Measurements from ENCODE around the gene SINHCAF. TPM values are rescaled to one million over a fixed set of nuclear protein-coding genes. Genes with fewer than 3 reads are reported as not detected.
A peak's percentile ranks its signal among the peaks of the same experiment; 100 is the strongest.

SINHCAF gene
- total and polyA plus RNA-seq, 9 of the 15 experiments (the other 6 are each of a cell fraction or from before 2014, with no cell fraction given): 73.2 to 185 (median 110) TPM

- Histone ChIP-seq H3K4me3 (no peak overlapping the region), H3K79me2 (ENCODE audit: control insufficient read depth, insufficient read depth, low read length) (no peaks in the 10 kb centered on the region), H3K27me3 (ENCODE audit: control insufficient read depth in 2 of 2, insufficient read depth in 2 of 2, low read length in 2 of 2) (peaks cover 18 to 33% of the 10 kb centered on the region in 2 experiments), H3K9ac (ENCODE audit: insufficient read depth in 1 of 2, low read depth in 2 of 2, low read length in 2 of 2) (no peak overlapping the region), H3K36me3 (ENCODE audit: control insufficient read depth, insufficient read depth, low read length) (no peaks in the 10 kb centered on the region), H3K4me1 (replicated peaks in 1 of 2; ENCODE audit: control insufficient read depth in 2 of 2, insufficient read depth in 2 of 2, low read length in 2 of 2) (no peaks in the 10 kb centered on the region; a peak in 1 of 5 replicates), H2AFZ (ENCODE audit: low read depth, low read length) (no peak overlapping the region), H4K20me1 (replicated peaks; ENCODE audit: control insufficient read depth, insufficient read depth, low read length) (no peaks in the 10 kb centered on the region), H3K27ac (ENCODE audit: extremely low read depth, low read depth, low read length) (no peak overlapping the region), H3K9me1 (ENCODE audit: control insufficient read depth, insufficient read depth, low read length) (no peaks in the 10 kb centered on the region), H3K4me2 (ENCODE audit: insufficient read depth, low read length) (no peak overlapping the region), H3K9me3 (replicated peaks; ENCODE audit: control insufficient read depth, insufficient read depth, low read depth, low read length) (no peaks in the 10 kb centered on the region)
- ATAC-seq (no peak), FAIRE-seq (no peak), DNase-seq (ENCODE audit: extremely low read depth in 1 of 4, low spot score in 3 of 4) (no peak)
- ChIA-PET CTCF (ENCODE audit: low intra/inter-chr PET ratio) (no interaction called here), POLR2A (interaction anchor here (0.9 kb wide), 1 partner anchor 16 kb away, joined by 3 read pairs; the partner anchor contains the start of gene SINHCAF)
- 25% methylated on average over 1 of the region's 1 CpG for WGBS (ENCODE audit: insufficient coverage, low coverage, missing lambda C conversion rate)
- BruUV-seq (replicated peaks): no TSS peak
- in situ Hi-C loops (cut with MboI): no loop called here
- TF ChIP-seq ZNF57 (CRISPR knock-in tag; IDR thresholded peaks at IDR 0.05): no peak
- no peak for TF ChIP-seq ZNF354B (CRISPR knock-in tag; IDR thresholded peaks at IDR 0.05)
- no peak for TF ChIP-seq NR4A1 (CRISPR knock-in tag; IDR thresholded peaks at IDR 0.05)
- TF ChIP-seq NR4A1 (tag; IDR thresholded peaks at IDR 0.05): no peak
- no peak for TF ChIP-seq YBX1 (IDR thresholded peaks at IDR 0.05)
- intact Hi-C loops (cut with micrococcal nuclease): no loop called here
These were observed 16.3 kb upstream of the SINHCAF start for GRCh38 chr12:31342286-31342685.

GRCh38 chr12:31339831-31340622, 14.1 kb upstream of the SINHCAF start:
- Histone ChIP-seq H3K36me3 (ENCODE audit: control insufficient read depth, insufficient read depth, low read length) (no peaks in the 10 kb centered on the region), H3K79me2 (ENCODE audit: control insufficient read depth, insufficient read depth, low read length) (no peaks in the 10 kb centered on the region), H3K9ac (ENCODE audit: insufficient read depth in 1 of 2, low read depth in 2 of 2, low read length in 2 of 2) (no peak overlapping the region), H3K4me1 (replicated peaks in 1 of 2; ENCODE audit: control insufficient read depth in 2 of 2, insufficient read depth in 2 of 2, low read length in 2 of 2) (no peaks in the 10 kb centered on the region; a peak in 1 of 5 replicates), H2AFZ (ENCODE audit: low read depth, low read length) (no peak overlapping the region), H3K4me2 (ENCODE audit: insufficient read depth, low read length) (no peak overlapping the region), H4K20me1 (replicated peaks; ENCODE audit: control insufficient read depth, insufficient read depth, low read length) (no peaks in the 10 kb centered on the region), H3K9me3 (replicated peaks; ENCODE audit: control insufficient read depth, insufficient read depth, low read depth, low read length) (no peaks in the 10 kb centered on the region; the same call in 1 of the 2 replicates), H3K9me1 (ENCODE audit: control insufficient read depth, insufficient read depth, low read length) (no peaks in the 10 kb centered on the region), H3K27me3 (ENCODE audit: control insufficient read depth in 2 of 2, insufficient read depth in 2 of 2, low read length in 2 of 2) (peaks cover 9 to 32% of the 10 kb centered on the region in 2 experiments), H3K27ac (ENCODE audit: extremely low read depth, low read depth, low read length) (no peak overlapping the region), H3K4me3 (no peak overlapping the region)
- FAIRE-seq (no peak), DNase-seq (ENCODE audit: extremely low read depth in 1 of 4, low spot score in 3 of 4) (no peak), ATAC-seq (no peak)
- CTCF ChIA-PET (ENCODE audit: low intra/inter-chr PET ratio): no interaction called here
- TF ChIP-seq XRCC3 (IDR thresholded peaks at IDR 0.05) (no peak), ZNF316 (IDR thresholded peaks at IDR 0.05) (peak; percentile 50), C11orf30 (IDR thresholded peaks at IDR 0.05; ENCODE audit: low read depth) (peak; percentile 39; the same call in 1 of the 2 replicates)
- 7% methylated on average over 8 of the region's 10 CpGs for WGBS (ENCODE audit: insufficient coverage, low coverage, missing lambda C conversion rate)
- intact Hi-C loops (cut with micrococcal nuclease): no loop called here
- POLR2A ChIA-PET: no interaction called here
- no TSS peak for BruUV-seq (replicated peaks)
- in situ Hi-C loops (cut with MboI): no loop called here

Measured in K562 (cell line).